CD4-positive, alpha-beta T cell treated with Interleukin-10 for 1 hour (primary cell): ENCODE data around the gene GALR1.
"Not testable (repeated sequence)": the region's sequence is repeated elsewhere in the genome, so short reads cannot be mapped to it uniquely, and the experiment has no call there.

Experiments used
- DNase-seq: peaks from one replicate; pipeline ENCODE4 v3.0.0-alpha.2; 2020

The GALR1 gene

GRCh38 chr18:77250926-77251729 lies 1.5 kb downstream of the GALR1 start:
- no peak for DNase-seq

DNA sequence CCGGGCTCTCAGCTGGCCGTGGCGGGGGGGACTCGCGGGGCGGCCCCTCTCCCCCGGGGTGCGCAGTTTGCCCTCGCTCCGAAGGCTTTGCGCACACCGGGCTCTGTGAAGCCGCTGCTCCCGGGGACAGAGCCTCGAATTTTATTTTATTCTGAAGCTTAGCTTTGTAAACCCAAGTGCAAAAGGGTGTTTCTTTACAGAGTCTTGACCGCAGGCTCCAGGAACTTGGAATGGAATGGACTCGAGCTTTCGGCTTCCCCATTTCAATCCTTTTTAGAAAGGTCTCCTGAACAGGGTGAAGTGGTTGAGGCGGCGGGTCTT lies 2.0 kb downstream of the GALR1 start:
- no peak for DNase-seq

GRCh38 chr18:77254711-77255405 lies 5.2 kb downstream of the GALR1 start:
- DNase-seq: no peak

- DNase-seq: no peak
These were observed 5.9 kb downstream of the GALR1 start for GRCh38 chr18:77255426-77256105.

GRCh38 chr18:77262643-77263465 lies 13.2 kb downstream of the GALR1 start:
- DNase-seq: no peak

- DNase-seq: no peak
These were observed 13.8 kb downstream of the GALR1 start for GRCh38 chr18:77263466-77263763.

DNA sequence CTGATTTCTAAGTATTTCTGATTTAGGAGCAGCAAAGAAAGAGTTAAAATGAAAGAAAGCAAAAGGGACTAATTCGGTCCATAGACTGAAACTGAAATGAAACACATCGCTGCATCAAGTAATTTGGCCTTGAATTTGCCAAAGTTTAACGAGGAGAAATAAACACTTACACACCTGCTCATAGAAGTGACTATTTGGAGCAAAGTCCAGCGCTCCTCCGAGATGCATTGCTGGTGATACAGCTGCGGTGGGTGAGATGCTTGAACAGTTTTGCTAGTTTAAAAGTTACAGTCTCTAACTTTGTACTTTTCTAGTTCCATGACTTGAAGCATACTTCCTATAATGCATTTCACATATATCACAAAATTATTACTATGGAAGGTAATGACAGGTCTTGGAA lies 18.3 kb downstream of the GALR1 start:
- DNase-seq: no peak

DNA sequence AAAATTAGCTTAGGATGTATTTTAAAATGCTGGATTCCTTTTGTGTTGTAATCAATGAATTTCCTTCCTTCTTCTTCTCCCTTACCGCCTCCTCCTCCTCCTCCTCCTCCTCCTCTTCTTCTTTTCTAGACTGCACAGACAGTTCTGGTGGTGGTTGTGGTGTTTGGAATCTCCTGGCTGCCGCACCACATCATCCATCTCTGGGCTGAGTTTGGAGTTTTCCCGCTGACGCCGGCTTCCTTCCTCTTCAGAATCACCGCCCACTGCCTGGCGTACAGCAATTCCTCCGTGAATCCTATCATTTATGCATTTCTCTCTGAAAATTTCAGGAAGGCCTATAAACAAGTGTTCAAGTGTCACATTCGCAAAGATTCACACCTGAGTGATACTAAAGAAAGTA lies 18.8 kb downstream of the GALR1 start:
- no peak for DNase-seq

- DNase-seq: no peak
These were observed 22.2 kb downstream of the GALR1 start for GRCh38 chr18:77271576-77272481.

DNA sequence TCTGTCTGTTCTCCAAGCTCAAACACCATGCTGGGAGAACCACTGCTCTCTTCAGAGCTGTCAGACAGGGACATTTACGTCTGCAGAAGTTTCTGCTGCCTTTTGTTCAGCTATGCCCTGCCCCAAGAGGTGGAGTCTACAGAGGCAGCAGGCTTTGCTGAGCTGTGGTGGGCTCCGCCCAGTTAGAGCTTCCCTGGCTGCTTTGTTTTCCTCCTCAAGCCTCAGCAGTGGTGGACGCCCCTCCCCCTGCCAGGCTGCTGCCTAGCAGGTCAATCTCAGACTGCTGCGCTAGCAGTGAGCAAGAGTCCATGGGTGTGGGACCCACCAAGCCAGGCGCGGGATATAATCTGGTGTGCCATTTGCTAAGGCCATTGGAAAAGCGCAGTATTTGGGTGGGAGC lies 41.2 kb downstream of the GALR1 start:
- DNase-seq: not testable (repeated sequence)

DNA sequence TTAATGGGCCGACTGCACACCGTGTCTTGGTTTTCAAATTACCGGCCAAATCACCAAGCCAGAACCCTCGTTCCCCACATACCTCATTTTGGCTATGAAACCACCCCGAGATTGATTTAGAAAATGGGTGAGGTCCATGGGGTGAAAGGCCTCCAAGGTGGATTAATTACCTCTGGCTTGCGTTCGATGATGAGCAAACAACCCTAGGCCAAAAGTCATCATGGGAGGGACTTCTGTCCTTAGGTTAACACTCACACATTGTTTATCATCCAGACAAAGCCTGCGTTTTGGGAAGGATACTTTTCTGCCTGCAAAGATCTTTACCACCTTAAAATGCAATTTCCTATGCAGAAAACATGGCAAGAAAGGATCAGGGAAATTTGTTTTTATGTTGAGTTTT lies 48.5 kb downstream of the GALR1 start:
- no peak for DNase-seq

DNA sequence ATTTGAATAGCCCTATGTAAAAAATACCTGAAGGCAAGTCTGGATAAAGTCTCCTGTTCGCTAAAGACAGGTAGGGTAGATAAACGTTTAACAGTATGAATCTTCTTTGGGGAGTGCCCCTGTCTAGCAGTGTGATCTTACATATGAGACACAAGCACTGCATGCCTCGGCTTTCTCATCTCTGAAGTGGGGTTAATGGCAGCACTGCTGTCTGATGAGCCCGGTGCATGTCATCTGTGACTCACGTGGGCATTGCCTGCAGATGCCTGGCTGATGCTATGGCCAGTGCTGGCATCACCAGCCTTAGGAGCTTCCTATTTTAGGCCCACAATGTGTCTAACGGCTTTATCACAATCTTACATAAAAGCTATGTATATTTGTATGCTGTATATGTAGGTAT lies 50.1 kb downstream of the GALR1 start:
- no peak for DNase-seq

- no peak for DNase-seq
These were observed 50.9 kb downstream of the GALR1 start for GRCh38 chr18:77300579-77300978.

- DNase-seq: no peak
These were observed 54.6 kb downstream of the GALR1 start for GRCh38 chr18:77304268-77304667.

- no peak for DNase-seq
These were observed 56.0 kb downstream of the GALR1 start for GRCh38 chr18:77305676-77306075.

GRCh38 chr18:77308216-77308615 lies 58.6 kb downstream of the GALR1 start:
- DNase-seq: no peak

DNA sequence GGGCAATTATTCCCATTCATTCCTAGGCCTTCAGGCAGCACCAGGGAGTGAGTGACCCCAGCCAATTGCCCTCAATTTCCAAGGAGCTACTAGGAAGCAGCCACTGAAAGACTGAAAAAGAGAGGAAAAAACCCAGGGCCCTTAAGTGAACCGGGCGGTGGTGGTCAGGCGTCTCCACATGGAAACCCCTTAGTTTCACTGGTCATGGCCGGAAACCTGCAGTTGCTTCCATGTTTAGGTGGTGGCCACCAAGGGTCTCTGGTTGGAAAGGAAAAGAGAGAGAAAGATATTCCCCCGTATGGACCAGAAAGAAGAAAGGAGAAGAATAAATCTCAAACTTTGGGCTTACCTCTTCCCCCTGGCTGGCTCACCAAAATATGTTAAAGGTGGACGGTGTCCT lies 64.9 kb downstream of the GALR1 start:
- DNase-seq: no peak

GRCh38 chr18:77314952-77315351 lies 65.3 kb downstream of the GALR1 start:
- no peak for DNase-seq

GRCh38 chr18:77316008-77316407 lies 66.4 kb downstream of the GALR1 start:
- DNase-seq: no peak

DNA sequence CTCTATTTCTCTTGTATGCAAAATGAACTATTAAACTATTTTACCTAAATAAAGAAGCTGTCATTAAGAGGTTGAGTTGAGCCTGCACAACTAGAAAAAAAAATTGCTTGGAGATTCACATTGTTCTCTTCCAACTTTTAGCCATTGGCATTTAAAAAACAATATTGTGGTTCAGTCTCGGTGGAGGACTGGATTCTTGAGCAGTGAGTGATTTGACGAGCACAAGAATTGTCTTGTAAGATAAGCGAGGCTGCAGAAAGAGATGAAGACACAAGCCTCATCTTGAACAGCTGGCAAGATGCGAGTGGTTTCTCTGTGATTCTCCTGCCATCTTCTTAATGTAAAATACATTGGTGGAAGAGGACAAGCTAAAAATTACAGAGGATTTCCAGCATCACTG lies 67.0 kb downstream of the GALR1 start:
- DNase-seq: no peak

GRCh38 chr18:77320971-77321559 lies 71.4 kb downstream of the GALR1 start:
- DNase-seq: no peak
